Body of pancreas (tissue), 4 donors: ENCODE data around the gene ZNF831.

Experiments used
- POLR2A ChIP-seq, 3 donors: fragments of 450-650 bp; IDR thresholded peaks; one replicate each; pipeline ENCODE4 v1.6.1; 2016; ENCODE audit warnings: antibody characterized with exemption in 3 of 3, mild to moderate bottlenecking in 2 of 3
- TF ChIP-seq, protein P1 (sequence below), 7 experiments: fragments of 450-650 bp in 4 of 7; fragments of 200-600 bp in 3 of 7; sonication (generic) in 3 of 7; IDR thresholded peaks; one replicate each; pipeline ENCODE4 v1.5.1; 2016 to 2019; ENCODE audit warnings: antibody characterized with exemption in 7 of 7

DNA sequence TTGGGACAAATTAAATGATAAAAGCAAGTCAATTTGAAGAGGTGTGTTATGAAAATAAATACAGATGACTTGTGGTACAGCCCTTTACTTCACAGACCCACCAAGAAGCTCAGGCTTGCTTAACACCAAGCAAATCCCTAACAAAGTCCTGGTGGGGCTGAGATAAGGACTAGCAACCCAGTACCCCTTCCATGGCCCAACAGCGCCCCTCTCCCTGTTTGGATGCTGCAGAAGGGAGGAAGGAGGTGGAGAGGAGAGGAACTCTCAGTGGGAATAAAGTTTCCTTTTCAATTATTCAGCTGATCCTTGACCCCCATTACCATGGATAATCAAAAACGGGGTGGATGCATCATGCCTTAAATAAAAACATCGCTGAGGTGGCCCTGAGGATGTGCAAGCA lies 4.5 kb upstream of the ZNF831 start:
- TF ChIP-seq, protein P1, sequence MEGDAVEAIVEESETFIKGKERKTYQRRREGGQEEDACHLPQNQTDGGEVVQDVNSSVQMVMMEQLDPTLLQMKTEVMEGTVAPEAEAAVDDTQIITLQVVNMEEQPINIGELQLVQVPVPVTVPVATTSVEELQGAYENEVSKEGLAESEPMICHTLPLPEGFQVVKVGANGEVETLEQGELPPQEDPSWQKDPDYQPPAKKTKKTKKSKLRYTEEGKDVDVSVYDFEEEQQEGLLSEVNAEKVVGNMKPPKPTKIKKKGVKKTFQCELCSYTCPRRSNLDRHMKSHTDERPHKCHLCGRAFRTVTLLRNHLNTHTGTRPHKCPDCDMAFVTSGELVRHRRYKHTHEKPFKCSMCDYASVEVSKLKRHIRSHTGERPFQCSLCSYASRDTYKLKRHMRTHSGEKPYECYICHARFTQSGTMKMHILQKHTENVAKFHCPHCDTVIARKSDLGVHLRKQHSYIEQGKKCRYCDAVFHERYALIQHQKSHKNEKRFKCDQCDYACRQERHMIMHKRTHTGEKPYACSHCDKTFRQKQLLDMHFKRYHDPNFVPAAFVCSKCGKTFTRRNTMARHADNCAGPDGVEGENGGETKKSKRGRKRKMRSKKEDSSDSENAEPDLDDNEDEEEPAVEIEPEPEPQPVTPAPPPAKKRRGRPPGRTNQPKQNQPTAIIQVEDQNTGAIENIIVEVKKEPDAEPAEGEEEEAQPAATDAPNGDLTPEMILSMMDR (IDR thresholded peaks at IDR 0.05) = no peak
- TF ChIP-seq POLR2A (IDR thresholded peaks at IDR 0.05) = no peak
